ENCODE results near the gene SLC35E4. TPM values are rescaled to one million over a fixed set of nuclear protein-coding genes. Genes with fewer than 3 reads are reported as not detected.
A peak's percentile ranks its signal among the peaks of the same experiment; 100 is the strongest.

SLC35E4 gene
- total RNA-seq (1.4 and 3.1 TPM in 2 replicates), polyA plus RNA-seq (5.5 and 5.8 TPM in 2 replicates)

GRCh38 chr22:30635273-30636225 is at the start of gene SLC35E4:
Gene SLC35E4 (plus strand): TSS chr22:30635781. CDS start chr22:30636451, 670 bp downstream.
- 6% methylated on average over 62 of the region's 75 CpGs for WGBS (ENCODE audit: low lambda C conversion rate, missing lambda C conversion rate)
- DNase-seq (ENCODE audit: low spot score), result peak; percentile 93
- TF ChIP-seq EZH2 (IDR thresholded peaks at IDR 0.05; ENCODE audit: borderline replicate concordance) (no peak), CTCF (IDR thresholded peaks at IDR 0.05; ENCODE audit: poor library complexity) (peak; percentile 24)

GRCh38 chr22:30586414-30586813 is 49.2 kb upstream of the SLC35E4 start:
- no peak overlapping the region for H3K4me3 ChIP-seq
- H3K4me1 ChIP-seq (ENCODE audit: insufficient read depth), result peaks cover 8% of the 10 kb centered on the region
- H3K27me3 ChIP-seq, result no peaks in the 10 kb centered on the region
- no peak overlapping the region for H2AFZ ChIP-seq
- peaks cover 17% of the 10 kb centered on the region for H3K79me2 ChIP-seq
- peaks cover 7% of the 10 kb centered on the region for H4K20me1 ChIP-seq (ENCODE audit: insufficient read depth, poor library complexity, severe bottlenecking)
- no peak overlapping the region for H3K27ac ChIP-seq
- TF ChIP-seq CTCF (IDR thresholded peaks at IDR 0.05; ENCODE audit: poor library complexity) (no peak), EZH2phosphoT487 (IDR thresholded peaks at IDR 0.05; ENCODE audit: low read depth, severe bottlenecking, unreplicated experiment) (no peak), EZH2 (IDR thresholded peaks at IDR 0.05; ENCODE audit: borderline replicate concordance) (no peak)
- no peak overlapping the region for H3K4me2 ChIP-seq
- DNase-seq (ENCODE audit: low spot score), result no peak
- WGBS (ENCODE audit: low lambda C conversion rate, missing lambda C conversion rate), result 92% methylated on average over 8 of the region's 8 CpGs
- H3K9me2 ChIP-seq (replicated peaks; ENCODE audit: insufficient read depth), result no peaks in the 10 kb centered on the region
- no peaks in the 10 kb centered on the region for H3K36me3 ChIP-seq (replicated peaks; ENCODE audit: insufficient read depth, low read depth)
- no peaks in the 10 kb centered on the region for H3K9me3 ChIP-seq (ENCODE audit: low read depth)

More at GRCh38 chr22:30635273-30636225, at the start of gene SLC35E4:
- Histone ChIP-seq H3K27ac (peak within 1 kb of the TSS; percentile 67), H3K4me1 (ENCODE audit: insufficient read depth) (peaks cover 11% of the 10 kb centered on the region), H3K79me2 (no peaks in the 10 kb centered on the region), H3K4me2 (peak within 1 kb of the TSS; percentile 100), H2AFZ (peak within 1 kb of the TSS; percentile 99), H3K9me3 (ENCODE audit: low read depth) (no peaks in the 10 kb centered on the region), H3K4me3 (peak within 1 kb of the TSS; percentile 67), H3K9me2 (replicated peaks; ENCODE audit: insufficient read depth) (no peaks in the 10 kb centered on the region), H4K20me1 (ENCODE audit: insufficient read depth, poor library complexity, severe bottlenecking) (no peaks in the 10 kb centered on the region), H3K27me3 (no peaks in the 10 kb centered on the region), H3K36me3 (replicated peaks; ENCODE audit: insufficient read depth, low read depth) (no peaks in the 10 kb centered on the region)

GRCh38 chr22:30591191-30591587 is 44.4 kb upstream of the SLC35E4 start:
- Histone ChIP-seq H3K9me3 (ENCODE audit: low read depth) (no peaks in the 10 kb centered on the region), H2AFZ (peak overlapping the region; percentile 2), H3K4me2 (peak overlapping the region; percentile 92), H4K20me1 (ENCODE audit: insufficient read depth, poor library complexity, severe bottlenecking) (peaks cover 7% of the 10 kb centered on the region), H3K4me3 (peak overlapping the region; percentile 62), H3K9me2 (replicated peaks; ENCODE audit: insufficient read depth) (no peaks in the 10 kb centered on the region), H3K27me3 (no peaks in the 10 kb centered on the region), H3K4me1 (ENCODE audit: insufficient read depth) (peaks cover 9% of the 10 kb centered on the region), H3K79me2 (peaks cover 20% of the 10 kb centered on the region), H3K27ac (peak overlapping the region; percentile 82), H3K36me3 (replicated peaks; ENCODE audit: insufficient read depth, low read depth) (no peaks in the 10 kb centered on the region)
- no peak for TF ChIP-seq EZH2phosphoT487 (IDR thresholded peaks at IDR 0.05; ENCODE audit: low read depth, severe bottlenecking, unreplicated experiment)
- TF ChIP-seq CTCF (IDR thresholded peaks at IDR 0.05; ENCODE audit: poor library complexity), result no peak
- no peak for TF ChIP-seq EZH2 (IDR thresholded peaks at IDR 0.05; ENCODE audit: borderline replicate concordance)
- peak; percentile 21 for DNase-seq (ENCODE audit: low spot score)
- WGBS (ENCODE audit: low lambda C conversion rate, missing lambda C conversion rate), result 3% methylated on average over 14 of the region's 14 CpGs

Measured in hepatocyte (in vitro differentiated cells).